ENCODE results near the gene DNAAF8. TPM values are rescaled to one million over a fixed set of nuclear protein-coding genes. Genes with fewer than 3 reads are reported as not detected.

Gene DNAAF8
- polyA plus RNA-seq, 2 of the 4 experiments (the other 2 are of a cell fraction), result 1.6 TPM

DNA sequence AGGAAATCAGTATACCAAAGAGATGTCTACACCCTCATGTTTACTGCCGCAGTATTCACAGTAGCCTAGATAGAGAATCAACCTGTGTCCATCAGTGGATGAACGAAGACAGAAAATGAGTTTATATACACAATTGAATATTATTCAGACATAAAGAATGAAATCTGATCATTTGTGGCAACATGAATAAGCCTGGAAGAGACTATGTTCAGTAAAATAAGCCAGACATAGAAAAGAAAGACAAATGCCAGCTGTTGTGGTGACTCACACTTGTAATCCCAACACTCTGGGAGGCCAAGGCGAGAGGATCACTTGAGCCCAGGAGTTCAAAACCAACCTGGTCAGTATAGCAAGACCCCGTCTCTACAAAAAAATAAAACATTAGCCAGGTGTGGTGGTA is 24.9 kb upstream of the DNAAF8 start:
- CTCF ChIA-PET, result interaction anchor here (1.2 kb wide), 1 partner anchor 94 kb away, joined by 3 read pairs; no protein-coding TSS in a partner anchor
- WGBS (ENCODE audit: missing lambda C conversion rate), result 93% methylated on average over 4 of the region's 4 CpGs
- ATAC-seq (no peak), FAIRE-seq (no peak), DNase-seq (ENCODE audit: low read depth in 1 of 2, low spot score in 1 of 2) (no peak)
- no peaks in the 10 kb centered on the region for H3K4me1 ChIP-seq
- TF ChIP-seq NPAS2 (CRISPR knock-in tag; IDR thresholded peaks at IDR 0.05; ENCODE audit: borderline replicate concordance) (no peak), ZC3H11A (IDR thresholded peaks at IDR 0.05) (no peak), FOSL2 (IDR thresholded peaks at IDR 0.05) (no peak), FOSL2 (CRISPR knock-in tag; IDR thresholded peaks at IDR 0.05) (no peak), MAFK (IDR thresholded peaks at IDR 0.05; ENCODE audit: partially characterized antibody) (no peak), EP300 (IDR thresholded peaks at IDR 0.05) (no peak)
- TF ChIP-seq, protein P1, sequence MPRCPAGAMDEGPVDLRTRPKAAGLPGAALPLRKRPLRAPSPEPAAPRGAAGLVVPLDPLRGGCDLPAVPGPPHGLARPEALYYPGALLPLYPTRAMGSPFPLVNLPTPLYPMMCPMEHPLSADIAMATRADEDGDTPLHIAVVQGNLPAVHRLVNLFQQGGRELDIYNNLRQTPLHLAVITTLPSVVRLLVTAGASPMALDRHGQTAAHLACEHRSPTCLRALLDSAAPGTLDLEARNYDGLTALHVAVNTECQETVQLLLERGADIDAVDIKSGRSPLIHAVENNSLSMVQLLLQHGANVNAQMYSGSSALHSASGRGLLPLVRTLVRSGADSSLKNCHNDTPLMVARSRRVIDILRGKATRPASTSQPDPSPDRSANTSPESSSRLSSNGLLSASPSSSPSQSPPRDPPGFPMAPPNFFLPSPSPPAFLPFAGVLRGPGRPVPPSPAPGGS (IDR thresholded peaks at IDR 0.05), result no peak
- TF ChIP-seq, protein P2, sequence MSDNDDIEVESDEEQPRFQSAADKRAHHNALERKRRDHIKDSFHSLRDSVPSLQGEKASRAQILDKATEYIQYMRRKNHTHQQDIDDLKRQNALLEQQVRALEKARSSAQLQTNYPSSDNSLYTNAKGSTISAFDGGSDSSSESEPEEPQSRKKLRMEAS (IDR thresholded peaks at IDR 0.05), result no peak
- no peaks in the 10 kb centered on the region for H3K9me3 ChIP-seq
- H3K4me2 ChIP-seq, result no peak overlapping the region
- no peak overlapping the region for H3K4me3 ChIP-seq
- no peak overlapping the region for H3K27ac ChIP-seq
- POLR2A ChIA-PET, result no interaction called here

DNA sequence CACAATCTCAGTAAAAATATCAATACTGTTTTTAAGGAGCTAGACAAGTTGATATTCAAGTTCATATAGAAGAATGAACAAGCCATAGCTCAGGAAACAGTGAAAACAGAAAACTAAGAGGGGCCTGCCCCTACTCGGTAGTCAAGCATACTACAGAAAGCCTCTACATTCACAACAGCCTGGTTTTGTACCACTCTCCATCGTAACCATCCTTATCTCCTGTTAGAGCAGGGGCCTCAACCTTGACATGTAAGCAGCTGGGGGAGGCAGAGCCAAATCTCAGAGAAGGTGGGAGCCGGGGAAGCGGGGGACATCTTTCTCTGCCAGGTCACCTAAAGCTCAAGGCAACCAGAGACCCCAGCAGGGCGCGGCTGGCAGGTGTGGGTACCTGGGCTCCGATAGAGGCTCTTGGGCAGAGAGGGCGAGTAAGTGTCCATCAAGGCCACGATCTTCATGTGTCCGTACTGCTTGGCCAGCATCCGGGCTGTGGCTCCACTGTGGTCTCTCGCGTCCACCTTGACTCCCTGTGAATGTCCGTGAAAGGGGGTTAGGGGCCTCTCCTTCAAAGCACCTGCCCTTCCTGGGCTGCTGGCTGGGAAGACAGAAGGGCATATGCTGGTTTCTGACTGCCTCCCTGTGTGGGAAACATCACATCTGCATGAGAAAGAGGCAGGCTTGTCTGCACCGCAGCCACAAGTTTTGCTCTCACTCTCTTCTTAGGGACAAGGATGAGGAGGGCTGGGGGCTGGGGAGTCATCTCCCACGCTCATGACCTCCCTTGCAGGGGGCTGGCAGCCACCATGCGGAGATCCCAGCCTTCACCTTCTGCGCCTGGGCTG is 20.5 kb upstream of the DNAAF8 start:
- POLR2A ChIA-PET, result no interaction called here
- no peak for FAIRE-seq
- CTCF ChIA-PET, result interaction anchor here (1.7 kb wide), 1 partner anchor 64 kb away, joined by 4 read pairs; no protein-coding TSS in a partner anchor
- H3K4me3 ChIP-seq, result no peak overlapping the region
- WGBS (ENCODE audit: missing lambda C conversion rate), result 92% methylated on average over 18 of the region's 18 CpGs
- H3K4me2 ChIP-seq, result no peak overlapping the region
- DNase-seq (ENCODE audit: low read depth in 1 of 2, low spot score in 1 of 2), result no peak
- no peaks in the 10 kb centered on the region for H3K9me3 ChIP-seq
- H3K27ac ChIP-seq, result no peak overlapping the region
- no peak for TF ChIP-seq KDM1A (IDR thresholded peaks at IDR 0.05; ENCODE audit: low read depth)
- no peak for TF ChIP-seq CHD4 (IDR thresholded peaks at IDR 0.05; ENCODE audit: borderline replicate concordance)
- no peak for TF ChIP-seq NR3C1 (IDR thresholded peaks at IDR 0.05)
- no peak for TF ChIP-seq SMC3 (IDR thresholded peaks at IDR 0.05)
- TF ChIP-seq, protein P3, sequence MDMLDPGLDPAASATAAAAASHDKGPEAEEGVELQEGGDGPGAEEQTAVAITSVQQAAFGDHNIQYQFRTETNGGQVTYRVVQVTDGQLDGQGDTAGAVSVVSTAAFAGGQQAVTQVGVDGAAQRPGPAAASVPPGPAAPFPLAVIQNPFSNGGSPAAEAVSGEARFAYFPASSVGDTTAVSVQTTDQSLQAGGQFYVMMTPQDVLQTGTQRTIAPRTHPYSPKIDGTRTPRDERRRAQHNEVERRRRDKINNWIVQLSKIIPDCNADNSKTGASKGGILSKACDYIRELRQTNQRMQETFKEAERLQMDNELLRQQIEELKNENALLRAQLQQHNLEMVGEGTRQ (IDR thresholded peaks at IDR 0.05), result no peak
- no peak for TF ChIP-seq MAFK (IDR thresholded peaks at IDR 0.05; ENCODE audit: partially characterized antibody)
- no peak for TF ChIP-seq HOXB13 (CRISPR knock-in tag; IDR thresholded peaks at IDR 0.05; ENCODE audit: low read depth)
- no peak for TF ChIP-seq FOSB (CRISPR knock-in tag; IDR thresholded peaks at IDR 0.05)
- TF ChIP-seq, protein P4, sequence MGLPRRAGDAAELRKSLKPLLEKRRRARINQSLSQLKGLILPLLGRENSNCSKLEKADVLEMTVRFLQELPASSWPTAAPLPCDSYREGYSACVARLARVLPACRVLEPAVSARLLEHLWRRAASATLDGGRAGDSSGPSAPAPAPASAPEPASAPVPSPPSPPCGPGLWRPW (IDR thresholded peaks at IDR 0.05), result no peak
- TF ChIP-seq EHF (CRISPR knock-in tag; IDR thresholded peaks at IDR 0.05), result no peak
- TF ChIP-seq CEBPB (IDR thresholded peaks at IDR 0.05), result no peak
- no peak for TF ChIP-seq GATA3 (IDR thresholded peaks at IDR 0.05; ENCODE audit: borderline replicate concordance)
- no peak for TF ChIP-seq TP53 (CRISPR knock-in tag; IDR thresholded peaks at IDR 0.05)
- TF ChIP-seq MYC (IDR thresholded peaks at IDR 0.05; ENCODE audit: borderline replicate concordance, low read length), result no peak
- TF ChIP-seq, protein P5, sequence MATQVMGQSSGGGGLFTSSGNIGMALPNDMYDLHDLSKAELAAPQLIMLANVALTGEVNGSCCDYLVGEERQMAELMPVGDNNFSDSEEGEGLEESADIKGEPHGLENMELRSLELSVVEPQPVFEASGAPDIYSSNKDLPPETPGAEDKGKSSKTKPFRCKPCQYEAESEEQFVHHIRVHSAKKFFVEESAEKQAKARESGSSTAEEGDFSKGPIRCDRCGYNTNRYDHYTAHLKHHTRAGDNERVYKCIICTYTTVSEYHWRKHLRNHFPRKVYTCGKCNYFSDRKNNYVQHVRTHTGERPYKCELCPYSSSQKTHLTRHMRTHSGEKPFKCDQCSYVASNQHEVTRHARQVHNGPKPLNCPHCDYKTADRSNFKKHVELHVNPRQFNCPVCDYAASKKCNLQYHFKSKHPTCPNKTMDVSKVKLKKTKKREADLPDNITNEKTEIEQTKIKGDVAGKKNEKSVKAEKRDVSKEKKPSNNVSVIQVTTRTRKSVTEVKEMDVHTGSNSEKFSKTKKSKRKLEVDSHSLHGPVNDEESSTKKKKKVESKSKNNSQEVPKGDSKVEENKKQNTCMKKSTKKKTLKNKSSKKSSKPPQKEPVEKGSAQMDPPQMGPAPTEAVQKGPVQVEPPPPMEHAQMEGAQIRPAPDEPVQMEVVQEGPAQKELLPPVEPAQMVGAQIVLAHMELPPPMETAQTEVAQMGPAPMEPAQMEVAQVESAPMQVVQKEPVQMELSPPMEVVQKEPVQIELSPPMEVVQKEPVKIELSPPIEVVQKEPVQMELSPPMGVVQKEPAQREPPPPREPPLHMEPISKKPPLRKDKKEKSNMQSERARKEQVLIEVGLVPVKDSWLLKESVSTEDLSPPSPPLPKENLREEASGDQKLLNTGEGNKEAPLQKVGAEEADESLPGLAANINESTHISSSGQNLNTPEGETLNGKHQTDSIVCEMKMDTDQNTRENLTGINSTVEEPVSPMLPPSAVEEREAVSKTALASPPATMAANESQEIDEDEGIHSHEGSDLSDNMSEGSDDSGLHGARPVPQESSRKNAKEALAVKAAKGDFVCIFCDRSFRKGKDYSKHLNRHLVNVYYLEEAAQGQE (IDR thresholded peaks at IDR 0.05), result no peak
- TF ChIP-seq, protein P6, sequence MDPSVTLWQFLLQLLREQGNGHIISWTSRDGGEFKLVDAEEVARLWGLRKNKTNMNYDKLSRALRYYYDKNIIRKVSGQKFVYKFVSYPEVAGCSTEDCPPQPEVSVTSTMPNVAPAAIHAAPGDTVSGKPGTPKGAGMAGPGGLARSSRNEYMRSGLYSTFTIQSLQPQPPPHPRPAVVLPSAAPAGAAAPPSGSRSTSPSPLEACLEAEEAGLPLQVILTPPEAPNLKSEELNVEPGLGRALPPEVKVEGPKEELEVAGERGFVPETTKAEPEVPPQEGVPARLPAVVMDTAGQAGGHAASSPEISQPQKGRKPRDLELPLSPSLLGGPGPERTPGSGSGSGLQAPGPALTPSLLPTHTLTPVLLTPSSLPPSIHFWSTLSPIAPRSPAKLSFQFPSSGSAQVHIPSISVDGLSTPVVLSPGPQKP (IDR thresholded peaks at IDR 0.05; ENCODE audit: low read depth, low read length), result no peak
- TF ChIP-seq CBX2 (IDR thresholded peaks at IDR 0.05; ENCODE audit: borderline replicate concordance, low read depth), result no peak
- TF ChIP-seq, protein P7, sequence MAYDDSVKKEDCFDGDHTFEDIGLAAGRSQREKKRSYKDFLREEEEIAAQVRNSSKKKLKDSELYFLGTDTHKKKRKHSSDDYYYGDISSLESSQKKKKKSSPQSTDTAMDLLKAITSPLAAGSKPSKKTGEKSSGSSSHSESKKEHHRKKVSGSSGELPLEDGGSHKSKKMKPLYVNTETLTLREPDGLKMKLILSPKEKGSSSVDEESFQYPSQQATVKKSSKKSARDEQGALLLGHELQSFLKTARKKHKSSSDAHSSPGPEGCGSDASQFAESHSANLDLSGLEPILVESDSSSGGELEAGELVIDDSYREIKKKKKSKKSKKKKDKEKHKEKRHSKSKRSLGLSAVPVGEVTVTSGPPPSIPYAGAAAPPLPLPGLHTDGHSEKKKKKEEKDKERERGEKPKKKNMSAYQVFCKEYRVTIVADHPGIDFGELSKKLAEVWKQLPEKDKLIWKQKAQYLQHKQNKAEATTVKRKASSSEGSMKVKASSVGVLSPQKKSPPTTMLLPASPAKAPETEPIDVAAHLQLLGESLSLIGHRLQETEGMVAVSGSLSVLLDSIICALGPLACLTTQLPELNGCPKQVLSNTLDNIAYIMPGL (CRISPR knock-in tag; IDR thresholded peaks at IDR 0.05; ENCODE audit: borderline replicate concordance), result no peak
- TF ChIP-seq ZSCAN20 (CRISPR knock-in tag; IDR thresholded peaks at IDR 0.05), result no peak
- H3K4me1 ChIP-seq, result no peaks in the 10 kb centered on the region
- ATAC-seq, result no peak

All from A549 (cell line).